Anterior cingulate cortex (tissue), 58 donors: ENCODE data around the gene SLC17A7.
"Not testable (repeated sequence)": the region's sequence is repeated elsewhere in the genome, so short reads cannot be mapped to it uniquely, and the experiment has no call there.

Experiments
- DNase-seq, 58 donors: peaks; one replicate each; lab custom pipeline; 2025; lab: John Stamatoyannopoulos, UW

Gene SLC17A7

DNA sequence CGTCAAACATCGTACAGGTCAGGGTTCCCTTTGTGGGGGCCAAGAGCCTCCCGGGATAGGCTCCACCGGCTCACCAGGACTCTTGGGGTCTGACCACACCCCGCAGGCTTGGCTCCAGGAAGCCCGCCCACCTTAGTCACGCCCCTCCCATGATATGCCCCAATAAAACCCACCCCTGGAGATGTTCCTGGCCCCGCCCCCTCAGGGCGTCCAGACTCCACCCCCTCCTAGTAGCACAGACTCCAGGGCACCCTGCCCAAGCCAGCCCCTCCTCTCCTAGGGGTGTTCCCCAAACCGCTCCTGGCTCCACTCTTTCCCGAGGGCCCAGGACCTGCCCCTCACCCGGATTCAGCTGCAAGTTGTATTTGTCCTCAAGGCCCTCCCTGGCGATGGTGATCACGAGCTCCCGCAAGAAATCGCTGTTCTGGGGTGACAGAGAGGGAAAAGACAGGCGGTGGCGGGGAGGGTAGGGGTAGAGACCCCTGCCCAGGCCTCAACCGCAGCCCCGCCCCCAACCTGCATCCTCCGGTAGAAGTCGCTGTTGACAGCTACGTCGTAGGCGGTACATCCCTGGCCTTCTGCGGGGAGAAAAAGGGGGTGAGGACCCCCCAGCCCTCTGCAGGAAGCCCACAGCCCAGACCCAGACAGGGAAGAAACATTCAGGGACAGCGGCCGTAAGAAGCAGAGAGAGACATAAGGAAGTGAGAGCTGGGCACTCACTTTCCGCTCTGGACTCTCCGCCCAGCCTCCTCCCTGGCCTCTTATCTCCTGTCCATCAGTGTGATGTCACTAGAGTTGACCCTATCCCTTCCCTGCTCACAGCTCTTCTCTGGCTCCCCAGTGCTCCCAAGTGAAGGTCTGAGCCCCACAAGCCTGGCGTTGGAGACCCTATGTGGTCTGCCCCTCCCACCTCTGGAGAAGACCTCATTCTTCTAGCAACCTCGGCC is 6.4 kb upstream of the SLC17A7 start:
- DNase-seq, result peak in 2 of 58 donors; percentile 10 to 18

DNA sequence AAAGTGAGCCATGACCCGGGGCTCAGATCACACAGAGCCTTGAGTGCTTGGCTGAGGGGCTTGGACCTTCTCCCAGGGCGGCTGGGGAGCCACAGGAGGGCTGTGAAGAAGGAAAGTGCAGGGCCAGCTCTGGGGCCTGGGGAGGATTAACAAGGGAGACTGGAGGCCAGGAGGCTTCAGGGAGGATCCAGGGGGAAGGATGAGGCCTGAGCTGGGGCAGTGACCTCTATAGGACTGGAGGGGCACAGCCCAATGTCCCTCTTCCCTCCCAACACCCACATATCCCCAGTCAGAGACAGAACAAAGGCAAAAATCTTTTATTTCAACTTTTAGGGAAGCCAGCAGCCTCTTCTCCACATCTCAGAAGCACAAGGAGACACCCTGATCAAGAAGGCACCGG is 4.7 kb upstream of the SLC17A7 start:
- DNase-seq, result no peak

DNA sequence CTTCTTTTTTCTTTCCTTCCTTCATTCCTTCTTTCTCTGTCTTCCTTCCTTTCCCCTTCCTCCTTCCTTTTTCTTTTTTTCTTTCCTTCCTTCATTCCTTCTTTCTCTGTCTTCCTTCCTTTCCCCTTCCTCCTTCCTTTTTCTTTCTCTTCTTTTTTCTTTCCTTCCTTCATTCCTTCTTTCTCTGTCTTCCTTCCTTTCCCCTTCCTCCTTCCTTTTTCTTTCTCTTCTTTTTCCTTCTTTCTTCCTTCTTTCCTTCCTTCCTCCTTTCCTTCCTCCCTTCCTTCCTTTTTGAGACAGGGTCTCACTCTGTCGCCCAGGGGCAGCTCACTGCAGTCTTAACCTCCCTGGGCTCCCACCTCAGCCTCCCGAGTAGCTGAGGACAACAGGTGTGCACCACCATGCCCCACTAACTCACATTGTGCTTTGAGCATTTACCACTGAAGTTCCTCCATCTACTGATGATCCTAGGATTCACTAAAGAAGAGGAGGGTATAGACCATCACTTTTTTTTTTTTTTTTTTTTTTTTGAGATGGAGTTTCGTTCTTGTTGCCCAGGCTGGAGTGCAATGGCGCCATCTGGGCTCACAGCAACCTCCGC is 2.9 kb upstream of the SLC17A7 start:
- DNase-seq, result not testable (repeated sequence)

DNA sequence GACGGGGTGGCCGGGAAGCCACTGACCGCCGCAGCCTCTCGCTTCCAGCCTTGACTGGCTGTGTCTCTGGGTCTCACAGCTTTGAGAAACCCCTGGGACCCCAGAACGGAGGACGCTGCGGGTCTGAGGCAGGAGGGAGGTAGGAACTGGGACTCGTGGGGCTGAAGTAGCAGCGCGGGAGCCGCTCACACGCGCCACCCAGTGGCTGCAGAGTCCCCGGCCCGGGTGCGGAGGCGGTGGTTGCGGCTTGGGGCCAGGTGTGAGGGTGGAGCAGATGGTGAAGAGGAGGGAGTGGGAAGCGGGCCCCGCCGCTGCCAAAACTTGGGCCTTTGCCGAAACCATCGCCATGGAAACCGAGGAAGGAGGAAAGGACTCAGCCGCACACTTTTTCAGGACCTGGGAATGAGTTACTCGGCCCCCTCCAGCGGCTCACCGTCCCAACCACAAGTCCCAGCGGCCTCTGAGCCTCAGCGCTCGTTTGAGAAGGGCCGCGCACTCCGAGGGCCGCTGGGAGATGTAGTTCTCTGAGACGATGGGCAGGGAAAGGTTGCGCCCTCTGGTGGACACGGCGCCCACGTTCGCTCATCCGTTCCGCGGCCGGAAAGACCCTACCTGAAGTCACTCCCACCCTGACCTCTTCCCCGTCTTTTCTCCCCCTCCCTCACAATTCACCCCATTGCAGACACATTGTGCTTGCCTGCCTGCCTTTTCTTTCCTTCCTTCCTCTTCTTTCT is 2.2 kb upstream of the SLC17A7 start:
- peak; percentile 69 to 98 (median 92) for DNase-seq

DNA sequence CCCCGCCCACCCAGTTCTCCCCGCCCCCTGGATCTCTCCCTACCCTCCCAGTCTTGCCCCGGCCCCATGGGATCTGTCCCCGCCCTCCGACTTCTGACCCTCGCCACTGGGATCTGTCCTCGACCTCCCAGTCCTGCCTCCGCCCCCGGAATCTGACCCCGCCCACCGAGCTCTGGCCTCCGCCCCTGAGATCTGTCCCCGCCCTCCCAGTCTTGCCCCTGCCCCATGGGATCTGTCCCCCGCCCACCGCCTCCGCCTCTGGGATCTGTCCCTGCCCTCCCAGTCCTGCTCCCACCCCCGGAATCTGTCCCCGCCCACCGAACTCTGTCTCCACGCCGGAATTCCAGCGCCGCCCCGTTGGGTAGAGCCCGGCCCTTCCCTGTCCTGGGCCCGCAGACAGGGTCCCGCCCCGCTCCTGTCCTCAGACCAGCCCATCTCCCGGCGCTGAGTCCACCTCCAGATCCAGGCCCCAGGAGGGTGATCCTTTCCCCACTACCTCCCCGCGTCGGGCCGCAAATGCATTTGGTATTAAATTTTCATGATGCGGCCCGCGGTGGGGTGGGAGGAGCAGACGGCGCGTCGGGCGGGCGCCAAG is 1.5 kb upstream of the SLC17A7 start:
- peak in 35 of 58 donors; percentile 21 to 77 (median 48) for DNase-seq

DNA sequence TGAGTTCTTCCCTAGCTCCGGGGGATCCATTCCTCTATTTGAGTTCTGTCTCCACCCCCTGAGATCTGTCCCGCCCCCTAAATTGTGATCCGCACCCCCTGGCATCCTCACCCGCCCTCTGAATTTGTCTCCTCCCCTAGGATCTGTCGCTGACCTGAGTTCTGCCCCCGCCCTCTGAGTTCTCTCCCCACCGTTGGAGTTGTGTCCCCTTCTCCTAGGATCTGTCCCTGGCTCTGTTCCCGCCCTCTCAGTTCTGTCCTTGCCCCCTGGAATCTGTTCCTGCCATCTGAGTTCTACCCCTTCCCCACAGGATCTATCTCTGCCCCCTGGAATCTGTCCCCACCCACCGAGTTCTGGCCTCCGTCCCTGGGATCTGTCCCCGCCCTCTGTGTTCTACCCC is 1.0 kb upstream of the SLC17A7 start:
- DNase-seq, result peak in 14 of 58 donors; percentile 13 to 70 (median 42)

DNA sequence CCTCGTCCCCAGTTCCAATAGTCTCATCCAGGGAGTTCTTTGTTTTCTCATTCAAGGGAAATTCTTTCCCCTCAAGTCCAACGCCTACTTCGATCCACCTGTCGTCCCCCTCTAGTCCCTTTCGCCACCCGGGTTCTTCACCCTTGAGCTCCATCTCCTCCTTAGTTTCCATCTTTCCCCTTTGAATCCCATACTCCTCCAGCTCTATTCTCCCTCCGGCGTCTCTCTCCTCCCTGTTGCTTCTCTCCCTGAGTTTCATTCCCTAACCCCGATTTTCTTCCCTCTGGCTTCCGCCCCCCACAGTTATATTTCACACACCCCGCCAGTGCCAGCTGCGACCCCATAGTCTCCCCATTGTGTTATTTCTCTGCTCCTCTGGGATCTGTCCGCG is 628 bp upstream of the SLC17A7 start:
- DNase-seq, result no peak

DNA sequence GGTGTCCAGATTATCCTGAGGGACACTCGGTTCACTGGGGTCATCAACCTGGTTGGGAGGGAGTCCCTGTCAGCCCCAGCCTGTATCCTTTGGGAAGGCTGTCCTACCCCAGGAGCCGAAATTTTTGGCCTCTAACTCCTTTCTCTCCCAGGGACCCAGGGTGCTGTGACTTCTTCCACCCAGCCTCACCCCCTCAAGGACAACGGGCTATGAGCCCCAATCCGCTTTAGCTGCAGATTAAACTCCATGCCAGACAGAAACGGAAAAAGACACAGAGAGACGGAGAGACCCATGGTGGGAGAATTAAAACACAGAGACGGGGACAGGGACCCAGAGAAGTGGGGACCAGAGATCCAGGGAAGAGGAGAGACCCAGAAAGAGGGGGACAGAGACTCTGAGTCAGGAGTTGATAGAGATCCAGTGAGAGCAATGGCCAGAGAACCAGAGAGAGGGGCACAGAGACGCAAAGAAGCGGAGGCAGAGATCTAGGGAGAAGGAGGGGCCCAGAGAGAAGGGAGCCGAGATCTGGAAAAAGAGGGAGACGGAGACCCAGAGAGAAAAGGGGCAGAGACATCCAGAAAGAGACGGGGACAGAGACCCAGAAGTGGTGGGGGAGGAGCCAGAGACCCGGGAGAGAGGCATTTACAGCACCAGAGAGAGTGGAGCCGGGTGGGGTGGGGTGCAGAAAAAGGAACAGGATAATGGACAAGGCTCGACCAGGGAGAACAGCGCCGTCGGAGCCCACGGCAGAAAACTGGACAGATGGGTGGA is 703 bp downstream of the SLC17A7 start:
- no peak for DNase-seq

DNA sequence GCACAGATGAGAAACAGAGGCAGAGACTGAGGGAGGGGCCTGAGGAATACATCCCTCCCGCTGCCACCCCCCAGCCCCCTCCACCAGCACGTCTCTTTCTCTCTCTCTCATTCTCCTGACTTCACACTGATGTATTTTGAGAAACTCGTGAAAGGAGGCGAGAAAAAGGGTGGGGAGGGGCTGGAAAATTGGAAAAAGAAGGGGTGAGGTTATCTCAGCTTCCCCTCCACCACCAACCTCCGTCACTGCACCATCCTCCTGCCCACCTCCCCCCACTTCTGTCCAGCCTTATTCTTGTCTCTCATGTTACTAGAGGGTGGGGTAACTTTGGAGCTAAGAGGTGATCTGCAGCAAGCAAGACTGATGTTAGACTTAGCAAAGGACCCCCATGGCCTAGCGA is 1.5 kb downstream of the SLC17A7 start:
- peak in 18 of 58 donors; percentile 6 to 59 (median 29) for DNase-seq

DNA sequence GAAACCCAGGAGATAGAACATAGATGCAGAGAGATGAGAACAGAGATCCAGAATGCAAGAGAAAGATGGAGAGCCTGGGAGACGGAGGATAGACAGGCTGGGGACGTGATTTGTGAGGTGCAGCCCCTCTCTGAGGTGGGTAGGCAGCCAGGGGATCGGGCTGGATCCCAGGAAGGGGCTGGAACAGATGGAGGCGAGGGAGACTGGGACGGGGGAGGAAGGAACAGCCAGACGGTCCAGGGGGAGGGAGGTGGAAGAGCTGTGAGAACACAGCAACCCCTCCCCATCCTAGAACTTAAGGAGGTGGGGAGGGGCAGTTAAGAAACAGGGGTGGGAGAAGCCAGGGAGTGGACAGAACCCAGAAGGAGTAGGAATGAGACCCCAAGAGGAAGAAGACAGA is 3.1 kb downstream of the SLC17A7 start:
- peak in 30 of 58 donors; percentile 5 to 69 (median 42) for DNase-seq

DNA sequence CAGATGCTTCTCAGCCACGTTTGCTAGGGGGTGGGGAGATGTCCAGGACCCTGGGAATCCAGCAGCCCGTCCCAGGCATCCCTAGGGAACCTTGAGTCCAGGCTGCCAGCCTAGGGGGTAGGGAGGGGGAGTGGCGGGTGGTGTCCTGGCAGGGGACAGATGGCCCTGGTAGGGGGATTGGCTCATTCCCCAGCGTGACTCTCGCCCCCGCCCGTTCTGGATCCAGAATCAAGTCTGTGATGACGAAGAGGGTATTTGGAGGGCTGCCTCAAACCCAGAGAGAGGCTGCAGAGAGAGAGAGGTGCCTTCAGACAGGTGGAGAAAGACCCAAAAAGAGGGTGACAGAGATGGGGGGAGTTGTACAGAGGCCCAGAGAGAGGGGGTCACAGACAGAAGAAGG is 4.1 kb downstream of the SLC17A7 start:
- peak in 32 of 58 donors; percentile 4 to 80 (median 44) for DNase-seq

DNA sequence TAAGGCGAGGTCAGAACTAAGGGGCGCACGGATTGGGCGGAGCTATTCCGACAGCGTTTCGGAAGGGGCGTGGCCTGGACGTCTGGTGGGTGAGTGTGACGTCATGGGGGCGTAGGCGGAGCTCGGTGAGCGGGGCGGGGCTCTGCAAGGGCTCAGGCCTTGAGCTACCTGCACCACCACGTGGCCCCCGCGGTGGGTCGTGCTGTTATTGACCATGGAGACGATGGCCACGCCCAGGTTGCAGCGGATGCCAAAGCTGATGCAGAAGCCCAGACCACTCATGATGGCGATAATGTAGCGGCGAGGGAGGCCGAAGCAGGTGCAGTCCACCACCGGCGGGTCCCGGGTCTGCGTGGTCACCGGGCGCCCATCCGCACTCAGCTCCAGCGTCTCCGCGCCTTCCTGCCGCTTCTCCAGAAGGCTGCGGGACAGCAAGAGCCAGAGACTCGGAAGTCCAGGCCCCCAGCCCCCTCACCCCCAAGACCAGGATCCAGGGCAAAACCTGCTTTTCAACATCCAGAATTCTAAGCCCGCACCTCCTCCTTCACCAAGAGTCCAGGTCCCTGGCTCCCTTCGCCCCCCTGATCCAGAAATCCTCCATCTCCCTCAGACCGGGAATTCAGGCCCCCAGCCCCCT is 4.8 kb downstream of the SLC17A7 start:
- peak in 11 of 58 donors; percentile 5 to 55 (median 19) for DNase-seq

DNA sequence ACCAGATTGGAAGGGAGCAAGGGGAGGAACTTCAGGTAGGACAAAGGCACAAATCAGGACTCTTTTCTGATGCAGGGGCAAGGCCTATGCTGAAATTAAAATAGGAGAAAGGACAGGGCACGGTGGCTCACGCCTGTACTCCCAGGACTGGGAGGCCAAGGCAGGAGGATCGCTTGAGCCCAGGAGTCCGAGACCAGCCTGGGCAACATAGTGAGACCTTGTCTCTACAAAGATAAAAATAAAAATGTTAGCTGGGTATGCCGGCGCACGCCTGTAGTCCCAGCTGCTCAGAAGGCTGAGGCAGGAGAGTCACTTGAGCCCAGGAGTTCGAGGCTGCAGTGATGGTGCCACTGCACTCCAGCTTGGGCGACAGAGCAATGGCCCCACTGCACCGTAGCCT is 5.7 kb downstream of the SLC17A7 start:
- no peak for DNase-seq

DNA sequence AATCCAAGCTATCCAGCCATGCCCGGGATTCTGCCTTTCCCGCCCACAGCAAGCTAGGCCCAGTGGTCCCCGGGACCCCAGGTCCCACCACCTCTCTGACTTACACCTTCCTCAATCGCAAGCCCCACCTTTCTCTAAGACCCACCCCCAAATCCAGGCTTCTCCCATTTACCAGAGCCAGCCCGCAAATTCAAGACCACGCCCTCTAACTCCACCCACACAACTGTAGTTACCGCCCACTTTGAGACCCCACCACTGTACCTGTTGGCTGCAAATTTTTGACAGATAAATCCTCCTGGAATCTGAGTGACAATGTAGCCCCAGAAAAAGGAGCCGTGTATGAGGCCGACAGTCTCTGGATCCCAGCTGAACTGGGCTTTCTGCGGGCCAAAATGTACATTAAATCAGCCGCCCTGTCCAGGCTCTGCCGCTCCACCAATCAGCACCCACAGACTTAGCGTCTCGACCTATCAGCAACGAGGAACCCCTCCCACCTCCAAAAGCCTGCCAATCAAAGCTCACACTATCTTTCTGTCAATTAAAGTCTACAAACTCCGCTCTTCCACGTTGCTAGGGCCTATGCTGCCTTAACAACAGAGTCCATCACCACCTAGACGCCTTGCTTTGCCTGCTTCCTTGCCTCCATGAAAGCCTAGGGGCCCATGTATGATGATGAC is 6.3 kb downstream of the SLC17A7 start:
- DNase-seq, result peak in 8 of 58 donors; percentile 6 to 61 (median 15)

DNA sequence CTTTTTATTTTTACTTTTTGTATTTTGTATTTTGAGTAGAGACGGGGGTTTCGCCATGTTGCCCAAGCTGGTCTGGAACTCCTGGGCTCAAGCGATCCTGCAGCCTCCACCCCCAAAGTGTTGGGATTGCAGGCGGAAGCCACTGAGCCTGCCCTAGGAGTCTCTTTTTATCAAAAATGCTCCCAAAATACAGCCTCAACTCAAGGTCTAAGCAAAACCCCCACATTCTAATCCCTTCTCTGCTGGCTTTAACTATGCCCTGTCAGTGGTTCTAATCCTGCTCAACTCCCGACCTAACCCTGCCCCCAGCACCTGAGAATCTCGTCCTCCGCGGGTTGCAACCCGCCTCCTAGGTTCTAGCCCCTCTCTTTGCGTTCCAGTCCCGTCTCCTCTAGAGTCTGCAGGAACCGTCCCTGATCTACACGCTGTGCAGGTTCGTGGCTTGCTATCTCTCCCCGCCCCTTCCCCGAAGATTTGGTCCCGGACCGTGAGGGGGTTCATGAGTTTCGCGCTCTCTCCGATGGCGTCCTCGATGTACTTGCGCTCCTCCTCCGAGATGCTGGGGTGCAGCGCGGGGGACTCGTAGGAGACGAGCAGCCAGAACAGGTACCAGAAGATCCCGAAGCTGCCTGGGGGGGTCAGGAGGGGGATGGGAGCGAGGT is 8.0 kb downstream of the SLC17A7 start:
- DNase-seq, result no peak

DNA sequence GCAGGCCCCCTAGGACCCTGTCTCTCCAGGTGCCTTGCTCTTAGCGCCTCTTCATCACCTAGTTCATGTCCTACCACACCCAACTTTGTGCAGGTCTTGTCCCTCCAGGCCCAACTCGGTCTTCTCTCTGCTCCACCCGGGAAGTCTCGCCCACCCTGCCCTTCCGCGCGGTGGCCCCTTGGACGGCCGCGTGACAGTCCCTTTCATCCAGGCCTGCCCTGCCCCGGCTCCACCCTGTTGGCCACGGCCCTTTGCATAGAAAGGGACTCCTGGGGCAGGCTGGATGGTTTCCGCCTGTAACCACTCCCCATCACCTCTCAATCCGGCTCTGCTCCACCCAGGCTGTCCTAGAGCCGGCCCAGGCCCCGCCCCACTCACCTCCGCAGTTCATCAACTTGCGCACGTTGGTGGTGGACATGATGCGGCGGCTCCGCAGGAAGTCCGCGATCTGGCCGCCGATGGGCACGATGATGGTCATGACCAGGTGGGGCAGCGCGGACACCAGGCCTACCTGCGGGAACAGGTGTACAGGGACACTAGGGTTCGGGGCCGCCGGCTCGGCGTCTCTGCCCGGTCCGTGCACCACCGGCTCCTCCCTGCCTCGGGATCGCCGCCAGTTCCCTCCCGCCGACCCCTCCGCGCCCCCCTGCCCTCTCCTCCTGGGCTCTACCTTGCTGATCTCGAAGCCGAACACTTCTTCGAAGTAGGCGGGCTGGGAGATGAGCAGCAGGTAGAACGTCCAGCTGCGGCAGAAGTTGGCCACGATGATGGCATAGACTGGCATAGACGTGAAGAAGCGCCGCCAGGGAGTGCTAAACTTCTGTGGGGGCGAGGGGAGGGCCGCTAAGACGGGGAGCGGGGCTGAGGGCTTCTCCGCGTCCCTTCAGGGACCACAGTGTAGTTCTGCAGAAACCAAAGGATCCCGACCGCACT is 8.9 kb downstream of the SLC17A7 start:
- no peak for DNase-seq

DNA sequence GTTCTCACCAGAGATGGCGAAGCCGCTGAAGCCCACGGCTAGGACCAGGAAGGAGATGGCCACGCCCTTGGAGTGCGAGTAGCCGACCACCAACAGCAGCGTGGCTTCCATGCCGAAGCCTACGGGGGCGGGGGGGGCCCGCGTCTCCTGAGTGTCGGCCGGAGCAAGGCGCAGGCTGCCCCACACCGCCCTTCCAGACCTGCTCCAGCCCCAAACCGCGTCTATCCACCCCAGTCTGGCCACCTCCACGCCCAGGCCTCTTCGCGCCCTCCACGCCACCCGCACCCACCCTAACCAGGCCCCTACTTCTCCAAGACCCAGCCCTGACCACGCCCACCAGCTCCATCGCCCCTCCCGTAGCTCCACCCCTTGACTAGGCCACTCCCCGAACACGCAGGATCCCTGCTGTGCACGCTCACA is 10.0 kb downstream of the SLC17A7 start:
- peak in 2 of 58 donors; percentile 23 to 30 for DNase-seq
